HEK293 (cell line): ENCODE measurements around the gene HRNR.

Experiments used
- CTCF ChIA-PET: fragments of 350-600 bp; formaldehyde crosslinking; extraction: SDS; loops from one replicate; lab custom pipeline; 2021; ENCODE audit warnings: antibody characterized with exemption; lab: Yijun Ruan, JAX
- POLR2A ChIA-PET: fragments of 300-600 bp; formaldehyde crosslinking; extraction: SDS; loops from one replicate; lab custom pipeline; 2020; ENCODE audit warnings: antibody characterized with exemption, inconsistent platforms; lab: Yijun Ruan, JAX
- H3K27ac ChIP-seq: fragments of 200-500 bp; sonication (Bioruptor generic); 2 replicates; pipeline ENCODE4 v1.5.1; 2014; ENCODE audit warnings: low read depth, low read length, control low read depth, inconsistent platforms; ENCODE audit errors: extremely low read depth
- H3K36me3 ChIP-seq, 2 experiments: fragments of 200-500 bp in 1 of 2; sonication (Bioruptor generic) in 1 of 2; 1 replicate in 1 of 2; 2 replicates in 1 of 2; pipeline ENCODE4 v1.5.1; 2014 to 2017; ENCODE audit warnings: inconsistent platforms in 2 of 2, low read length in 2 of 2; ENCODE audit not compliant: control insufficient read depth in 2 of 2, insufficient read depth in 1 of 2
- H3K4me1 ChIP-seq: fragments of 200-500 bp; sonication (Bioruptor generic); 2 replicates; pipeline ENCODE4 v1.5.1; 2014; ENCODE audit warnings: mild to moderate bottlenecking, low read length, inconsistent platforms; ENCODE audit not compliant: control insufficient read depth, insufficient read depth
- H3K4me3 ChIP-seq: 2 replicates; pipeline ENCODE4 v1.5.1; 2011; ENCODE audit warnings: low read depth, mild to moderate bottlenecking, control low read depth, low read length, moderate library complexity
- H3K9me3 ChIP-seq: fragments of 200-500 bp; sonication (Bioruptor generic); 2 replicates; pipeline ENCODE4 v1.5.1; 2014; ENCODE audit warnings: low read depth, low read length, inconsistent platforms; ENCODE audit not compliant: control insufficient read depth, insufficient read depth
- FEZF1 ChIP-seq: fragments of 450-650 bp; formaldehyde crosslinking; IDR thresholded peaks from 2 replicates; pipeline ENCODE4 v1.5.1; 2016; ENCODE audit warnings: missing biosample characterization, missing genetic modification characterization
- KLF16 ChIP-seq: fragments of 450-650 bp; formaldehyde crosslinking; IDR thresholded peaks from 2 replicates; pipeline ENCODE4 v1.5.1; 2017; ENCODE audit warnings: missing biosample characterization, missing genetic modification characterization
- MEIS1 ChIP-seq: sonication (generic); formaldehyde crosslinking; IDR thresholded peaks from 2 replicates; pipeline ENCODE4 v1.8.1; 2022; ENCODE audit warnings: missing genetic modification reagents, mild to moderate bottlenecking, borderline replicate concordance
- SALL2 ChIP-seq: fragments of 450-650 bp; formaldehyde crosslinking; IDR thresholded peaks from 2 replicates; pipeline ENCODE4 v1.5.0; 2017; ENCODE audit warnings: missing biosample characterization, mild to moderate bottlenecking, missing genetic modification characterization, borderline replicate concordance
- SETDB1 ChIP-seq: IDR thresholded peaks from one replicate; pipeline ENCODE4 v1.6.1; 2017; ENCODE audit warnings: mild to moderate bottlenecking, low read length, moderate library complexity, mixed read lengths; ENCODE audit not compliant: insufficient read length
- ZBTB21 ChIP-seq: fragments of 450-650 bp; formaldehyde crosslinking; IDR thresholded peaks from 2 replicates; pipeline ENCODE4 v1.5.1; 2017; ENCODE audit warnings: missing biosample characterization, missing genetic modification characterization
- ZBTB8A ChIP-seq: fragments of 450-650 bp; formaldehyde crosslinking; IDR thresholded peaks from 2 replicates; pipeline ENCODE4 v1.5.1; 2016; ENCODE audit warnings: missing biosample characterization, missing genetic modification characterization
- ZNF16 ChIP-seq: fragments of 450-650 bp; formaldehyde crosslinking; IDR thresholded peaks from 2 replicates; pipeline ENCODE4 v1.5.1; 2016; ENCODE audit warnings: low read depth, missing biosample characterization, missing genetic modification characterization
- ZNF23 ChIP-seq: fragments of 450-650 bp; formaldehyde crosslinking; IDR thresholded peaks from 2 replicates; pipeline ENCODE4 v1.5.1; 2016; ENCODE audit warnings: missing biosample characterization, missing genetic modification characterization, borderline replicate concordance
- ZNF292 ChIP-seq: fragments of 450-650 bp; formaldehyde crosslinking; IDR thresholded peaks from 2 replicates; pipeline ENCODE4 v1.5.1; 2016; ENCODE audit warnings: low read depth, missing biosample characterization, missing genetic modification characterization, borderline replicate concordance
- ZNF791 ChIP-seq: fragments of 450-650 bp; formaldehyde crosslinking; IDR thresholded peaks from 2 replicates; pipeline ENCODE4 v1.5.1; 2016; ENCODE audit warnings: missing biosample characterization, missing genetic modification characterization
- ZSCAN16 ChIP-seq: fragments of 450-650 bp; formaldehyde crosslinking; IDR thresholded peaks from 2 replicates; pipeline ENCODE4 v1.5.1; 2016; ENCODE audit warnings: missing biosample characterization, missing genetic modification characterization
- ZXDB ChIP-seq: fragments of 450-650 bp; formaldehyde crosslinking; IDR thresholded peaks from 2 replicates; pipeline ENCODE4 v1.5.1; 2016; ENCODE audit warnings: missing biosample characterization, missing genetic modification characterization
- TF ChIP-seq, protein P1 (sequence below): fragments of 450-650 bp; formaldehyde crosslinking; IDR thresholded peaks from 2 replicates; pipeline ENCODE4 v1.5.1; 2016; ENCODE audit warnings: missing biosample characterization, missing genetic modification characterization
- TF ChIP-seq, protein P2 (sequence below): fragments of 450-650 bp; formaldehyde crosslinking; optimal IDR thresholded peaks from 2 replicates; pipeline ENCODE3; 2016; ENCODE audit warnings: missing biosample characterization, mild to moderate bottlenecking, missing genetic modification characterization
- TF ChIP-seq, protein P3 (sequence below): fragments of 450-650 bp; formaldehyde crosslinking; IDR thresholded peaks from 2 replicates; pipeline ENCODE4 v1.5.1; 2016; ENCODE audit warnings: missing biosample characterization, missing genetic modification characterization

The HRNR gene

DNA sequence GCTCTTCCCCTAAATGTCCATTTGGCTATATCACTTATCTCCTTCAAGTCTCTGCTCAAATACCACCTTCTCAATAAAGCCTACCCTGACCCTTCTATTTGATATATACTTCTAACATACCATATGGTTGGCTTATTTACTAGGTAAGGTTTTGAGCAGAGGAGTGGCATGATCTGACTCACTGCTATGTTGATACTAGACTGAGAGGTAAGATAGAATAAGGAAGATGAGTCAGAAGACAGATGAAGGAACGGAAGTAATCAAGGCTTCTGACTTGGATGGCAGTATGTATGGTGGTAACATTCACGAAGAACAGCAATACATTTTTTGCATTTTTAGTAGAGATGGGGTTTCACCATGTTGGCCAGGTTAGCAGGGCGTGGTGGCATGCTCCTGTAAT, 4.8 kb upstream of the HRNR start (continued):
- TF ChIP-seq, protein P1, sequence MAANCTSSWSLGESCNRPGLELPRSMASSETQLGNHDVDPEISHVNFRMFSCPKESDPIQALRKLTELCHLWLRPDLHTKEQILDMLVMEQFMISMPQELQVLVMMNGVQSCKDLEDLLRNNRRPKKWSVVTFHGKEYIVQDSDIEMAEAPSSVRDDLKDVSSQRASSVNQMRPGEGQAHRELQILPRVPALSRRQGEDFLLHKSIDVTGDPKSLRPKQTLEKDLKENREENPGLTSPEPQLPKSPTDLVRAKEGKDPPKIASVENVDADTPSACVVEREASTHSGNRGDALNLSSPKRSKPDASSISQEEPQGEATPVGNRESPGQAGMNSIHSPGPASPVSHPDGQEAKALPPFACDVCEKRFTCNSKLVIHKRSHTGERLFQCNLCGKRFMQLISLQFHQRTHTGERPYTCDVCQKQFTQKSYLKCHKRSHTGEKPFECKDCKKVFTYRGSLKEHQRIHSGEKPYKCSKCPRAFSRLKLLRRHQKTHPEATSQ: no peak

DNA sequence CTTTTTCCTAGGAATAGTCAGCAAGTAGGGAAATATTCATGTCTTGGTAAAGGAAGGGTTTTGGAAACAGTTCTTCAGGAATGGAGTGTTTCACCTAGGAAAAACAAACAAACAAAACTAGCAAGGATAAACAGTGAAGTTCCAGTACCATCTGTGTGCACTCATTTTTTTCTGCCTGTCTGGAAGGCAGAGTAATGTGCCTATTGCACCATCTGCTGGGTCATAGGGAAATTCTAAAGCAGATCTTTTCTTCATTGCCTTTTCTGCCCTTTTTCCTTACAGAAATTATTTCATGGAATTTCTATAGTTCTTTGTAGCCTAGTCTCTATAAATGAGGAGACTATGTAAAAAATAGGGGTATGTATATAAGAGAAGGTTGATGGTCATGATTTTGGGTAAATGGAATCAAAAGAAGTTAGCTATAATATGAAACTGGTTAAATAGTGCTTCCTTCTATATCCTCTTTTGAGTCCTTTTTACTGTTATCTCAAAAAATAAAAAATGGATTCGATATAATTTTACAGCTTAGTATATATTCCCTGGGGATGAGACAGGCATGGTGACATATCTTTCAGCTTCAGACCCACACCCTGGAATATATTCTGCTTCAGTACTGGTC, 3.4 kb upstream of the HRNR start:
- Histone ChIP-seq H3K9me3 (no peaks in the 10 kb centered on the region), H3K4me1 (no peaks in the 10 kb centered on the region), H3K27ac (no peak overlapping the region), H3K4me3 (no peak overlapping the region), H3K36me3 (no peaks in the 10 kb centered on the region)
- POLR2A ChIA-PET: no interaction called here
- CTCF ChIA-PET: interaction anchor here (0.8 to 1.9 kb wide), 6 partner anchors 41 to 231 kb away, joined by 3 to 13 read pairs (median 4); no protein-coding TSS in a partner anchor
- TF ChIP-seq ZBTB8A (tag by site-specific recombination): no peak
- TF ChIP-seq, all 188 proteins: peak for 0

DNA sequence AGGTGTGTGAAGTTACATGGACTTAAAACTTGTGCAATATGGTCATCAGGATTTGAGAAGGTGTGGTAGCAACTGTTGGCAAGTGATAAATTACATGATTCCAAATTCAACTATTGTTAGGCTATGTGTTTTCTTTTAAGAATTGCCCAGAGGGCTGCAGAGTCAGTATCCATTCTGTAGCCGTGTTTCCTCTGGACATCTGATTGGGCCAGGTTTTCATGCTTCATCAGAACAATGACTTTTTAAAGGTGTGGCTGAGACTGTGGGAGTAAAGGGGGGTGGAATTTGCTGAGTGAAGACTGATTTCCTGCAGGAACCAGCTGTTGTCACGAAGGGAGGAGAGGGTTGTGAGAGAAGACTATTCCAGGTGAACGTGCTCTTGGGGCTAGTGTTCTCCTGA, 1.7 kb upstream of the HRNR start:
- Histone ChIP-seq H3K27ac (no peak overlapping the region), H3K9me3 (no peaks in the 10 kb centered on the region), H3K4me1 (no peaks in the 10 kb centered on the region), H3K4me3 (no peak overlapping the region), H3K36me3 (no peaks in the 10 kb centered on the region)
- TF ChIP-seq KLF16 (tag by site-specific recombination) (no peak), ZNF292 (tag by site-specific recombination) (no peak), SETDB1 (no peak), FEZF1 (no peak), MEIS1 (CRISPR knock-in tag) (no peak), ZSCAN16 (no peak), ZNF23 (no peak), ZBTB21 (tag by site-specific recombination) (no peak), ZXDB (tag by site-specific recombination) (no peak), ZNF791 (no peak), ZNF16 (tag by site-specific recombination) (no peak), SALL2 (tag by site-specific recombination) (no peak)
- TF ChIP-seq, protein P2, sequence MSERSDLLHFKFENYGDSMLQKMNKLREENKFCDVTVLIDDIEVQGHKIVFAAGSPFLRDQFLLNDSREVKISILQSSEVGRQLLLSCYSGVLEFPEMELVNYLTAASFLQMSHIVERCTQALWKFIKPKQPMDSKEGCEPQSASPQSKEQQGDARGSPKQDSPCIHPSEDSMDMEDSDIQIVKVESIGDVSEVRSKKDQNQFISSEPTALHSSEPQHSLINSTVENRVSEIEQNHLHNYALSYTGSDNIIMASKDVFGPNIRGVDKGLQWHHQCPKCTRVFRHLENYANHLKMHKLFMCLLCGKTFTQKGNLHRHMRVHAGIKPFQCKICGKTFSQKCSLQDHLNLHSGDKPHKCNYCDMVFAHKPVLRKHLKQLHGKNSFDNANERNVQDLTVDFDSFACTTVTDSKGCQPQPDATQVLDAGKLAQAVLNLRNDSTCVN (tag by site-specific recombination): no peak
- TF ChIP-seq, protein P3, sequence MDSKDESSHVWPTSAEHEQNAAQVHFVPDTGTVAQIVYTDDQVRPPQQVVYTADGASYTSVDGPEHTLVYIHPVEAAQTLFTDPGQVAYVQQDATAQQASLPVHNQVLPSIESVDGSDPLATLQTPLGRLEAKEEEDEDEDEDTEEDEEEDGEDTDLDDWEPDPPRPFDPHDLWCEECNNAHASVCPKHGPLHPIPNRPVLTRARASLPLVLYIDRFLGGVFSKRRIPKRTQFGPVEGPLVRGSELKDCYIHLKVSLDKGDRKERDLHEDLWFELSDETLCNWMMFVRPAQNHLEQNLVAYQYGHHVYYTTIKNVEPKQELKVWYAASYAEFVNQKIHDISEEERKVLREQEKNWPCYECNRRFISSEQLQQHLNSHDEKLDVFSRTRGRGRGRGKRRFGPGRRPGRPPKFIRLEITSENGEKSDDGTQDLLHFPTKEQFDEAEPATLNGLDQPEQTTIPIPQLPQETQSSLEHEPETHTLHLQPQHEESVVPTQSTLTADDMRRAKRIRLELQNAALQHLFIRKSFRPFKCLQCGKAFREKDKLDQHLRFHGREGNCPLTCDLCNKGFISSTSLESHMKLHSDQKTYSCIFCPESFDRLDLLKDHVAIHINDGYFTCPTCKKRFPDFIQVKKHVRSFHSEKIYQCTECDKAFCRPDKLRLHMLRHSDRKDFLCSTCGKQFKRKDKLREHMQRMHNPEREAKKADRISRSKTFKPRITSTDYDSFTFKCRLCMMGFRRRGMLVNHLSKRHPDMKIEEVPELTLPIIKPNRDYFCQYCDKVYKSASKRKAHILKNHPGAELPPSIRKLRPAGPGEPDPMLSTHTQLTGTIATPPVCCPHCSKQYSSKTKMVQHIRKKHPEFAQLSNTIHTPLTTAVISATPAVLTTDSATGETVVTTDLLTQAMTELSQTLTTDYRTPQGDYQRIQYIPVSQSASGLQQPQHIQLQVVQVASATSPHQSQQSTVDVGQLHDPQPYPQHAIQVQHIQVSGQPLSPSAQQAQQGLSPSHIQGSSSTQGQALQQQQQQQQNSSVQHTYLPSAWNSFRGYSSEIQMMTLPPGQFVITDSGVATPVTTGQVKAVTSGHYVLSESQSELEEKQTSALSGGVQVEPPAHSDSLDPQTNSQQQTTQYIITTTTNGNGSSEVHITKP: no peak
- ChIA-PET CTCF (interaction anchor here (1.9 kb wide), 1 partner anchor 234 kb away, joined by 6 read pairs; no protein-coding TSS in a partner anchor), POLR2A (no interaction called here)
